ENCODE measurements around the gene AMN1.
"Not testable (repeated sequence)": the region's sequence is repeated elsewhere in the genome, so short reads cannot be mapped to it uniquely, and the experiment has no call there.

The AMN1 gene

GRCh38 chr12:31728917-31729640, at the start of gene AMN1:
TSS of gene AMN1 (minus strand) at chr12:31729021. CDS start at chr12:31729008, 13 bp downstream.
- peak; percentile 99 for DNase-seq

DNA sequence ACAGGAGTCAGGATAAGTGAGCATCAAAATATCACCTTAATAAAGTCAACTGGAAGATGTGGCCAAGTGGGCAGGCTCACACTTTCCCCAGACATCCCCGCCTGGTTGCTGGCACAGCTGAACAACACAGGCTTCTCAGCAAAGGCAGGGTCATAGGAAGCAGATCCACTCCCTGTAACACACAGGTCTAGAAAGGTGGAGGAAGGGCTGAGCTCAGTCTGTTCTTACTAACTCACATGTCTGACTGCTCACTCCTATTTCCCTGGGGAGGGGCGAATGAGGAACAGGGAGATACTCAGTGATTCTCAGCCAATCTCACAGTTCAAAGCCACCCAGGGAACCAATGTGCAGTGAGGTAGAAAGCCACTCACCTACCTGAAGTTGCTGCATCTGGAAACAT, 45.0 kb upstream of the AMN1 start:
- DNase-seq, result no peak

- peak; percentile 38 for DNase-seq
Measured at GRCh38 chr12:31773223-31773750, 44.5 kb upstream of the AMN1 start.

DNA sequence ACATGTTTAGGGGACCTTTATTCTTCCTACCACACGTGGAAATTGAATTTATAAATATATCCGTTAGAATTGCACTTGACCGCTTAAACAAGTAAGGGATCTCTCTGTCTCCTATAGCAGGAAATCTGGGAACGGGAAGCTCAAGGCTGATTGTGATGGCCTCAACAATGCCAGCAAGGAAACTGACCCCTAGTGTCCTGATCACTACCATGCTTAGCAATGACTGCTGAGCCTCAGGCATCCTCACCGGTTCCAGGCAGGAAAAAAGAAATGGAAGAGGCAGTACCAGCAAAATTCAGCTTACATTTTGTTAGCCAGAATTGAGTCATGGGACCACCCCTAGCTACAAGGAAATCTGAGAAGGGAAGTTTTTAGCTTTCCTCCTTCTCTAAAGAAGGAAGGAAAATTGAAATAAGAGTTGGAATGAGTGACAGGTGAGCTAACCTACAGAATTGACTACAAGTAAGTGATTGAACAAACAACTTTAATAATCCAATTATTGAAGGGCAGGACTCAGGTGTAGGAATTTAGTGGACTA, 43.9 kb upstream of the AMN1 start:
- DNase-seq, result peak; percentile 19

- DNase-seq, result no peak
Measured at GRCh38 chr12:31772186-31772585, 43.4 kb upstream of the AMN1 start.

DNA sequence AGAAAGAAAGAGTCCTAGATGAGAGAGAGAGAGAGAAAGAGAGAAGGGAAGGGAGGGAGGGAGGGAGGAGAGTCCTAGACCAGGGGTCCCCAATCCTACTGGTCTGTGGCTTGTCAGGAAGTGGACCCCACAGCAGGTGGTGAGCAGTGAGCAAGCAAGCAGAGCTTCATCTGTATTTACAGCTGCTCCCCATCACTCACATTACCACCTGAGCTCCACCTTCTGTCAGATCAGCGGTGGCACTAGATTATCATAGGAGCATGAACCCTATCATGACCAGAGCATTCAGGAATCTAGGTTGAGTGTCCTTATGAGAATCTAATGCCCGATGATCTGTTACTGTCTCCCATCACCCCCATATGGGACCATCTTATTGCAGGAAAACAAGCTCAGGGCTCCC, 39.2 kb upstream of the AMN1 start:
- DNase-seq, result peak; percentile 27

DNA sequence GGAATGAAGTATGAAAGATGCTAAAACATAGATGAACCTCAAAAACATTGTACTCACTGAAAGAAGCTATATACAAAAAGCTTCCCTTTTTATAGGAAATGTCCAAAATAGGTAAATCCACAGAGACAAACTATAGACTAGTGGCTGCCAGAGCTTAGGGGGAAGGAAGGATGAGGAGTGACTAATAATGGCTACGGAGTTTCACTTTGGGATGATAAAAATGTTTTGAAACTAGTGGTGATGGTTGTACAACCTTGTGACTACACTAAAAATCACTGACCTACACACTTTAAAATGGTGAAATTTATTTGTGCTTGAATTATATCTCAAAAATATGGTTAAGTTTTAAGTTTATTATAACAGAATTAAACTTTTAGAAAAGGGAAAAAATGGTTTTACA, 37.1 kb upstream of the AMN1 start:
- no peak for DNase-seq

DNA sequence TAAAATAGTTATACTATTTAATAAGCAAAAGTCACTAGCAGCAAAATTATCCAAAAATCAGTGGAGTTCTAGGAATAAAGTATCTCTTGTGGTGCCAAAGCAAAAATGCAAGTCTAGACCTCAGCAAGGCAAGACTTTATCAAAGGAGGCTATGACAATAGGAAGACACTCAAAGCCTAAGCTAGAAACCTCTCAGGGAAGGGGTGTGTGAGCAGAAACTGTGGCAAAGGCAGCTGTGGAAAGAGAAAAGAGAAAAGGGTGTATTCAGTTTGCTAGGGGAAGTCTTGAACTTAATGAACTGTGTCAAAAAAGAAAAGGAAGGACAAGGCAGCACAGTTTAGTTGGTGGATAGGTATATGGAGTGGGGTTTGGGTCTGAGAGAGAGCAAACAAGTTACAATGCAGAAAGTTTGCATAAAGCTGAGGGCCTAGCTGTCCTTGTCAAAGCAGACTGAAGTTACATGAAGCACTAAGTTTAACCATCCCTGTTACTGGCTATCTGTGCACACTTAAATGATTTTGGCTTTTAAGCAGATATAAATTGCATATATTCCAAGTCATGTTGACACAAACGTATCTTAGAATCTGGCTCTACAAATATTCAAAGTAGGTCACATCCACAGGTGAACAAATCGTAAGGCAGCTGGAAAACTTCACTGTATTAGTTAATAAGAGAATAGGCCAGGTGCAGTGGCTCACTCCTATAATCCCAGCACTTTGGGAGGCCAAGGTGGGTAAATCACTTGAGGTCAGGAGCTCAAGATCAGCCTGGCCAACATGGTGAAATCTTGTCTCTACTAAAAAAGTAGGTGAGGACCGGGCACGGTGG, 31.0 kb upstream of the AMN1 start:
- no peak for DNase-seq

GRCh38 chr12:31758297-31758696, 29.5 kb upstream of the AMN1 start:
- not testable (repeated sequence) for DNase-seq

GRCh38 chr12:31756977-31757420, 28.2 kb upstream of the AMN1 start:
- no peak for DNase-seq

DNA sequence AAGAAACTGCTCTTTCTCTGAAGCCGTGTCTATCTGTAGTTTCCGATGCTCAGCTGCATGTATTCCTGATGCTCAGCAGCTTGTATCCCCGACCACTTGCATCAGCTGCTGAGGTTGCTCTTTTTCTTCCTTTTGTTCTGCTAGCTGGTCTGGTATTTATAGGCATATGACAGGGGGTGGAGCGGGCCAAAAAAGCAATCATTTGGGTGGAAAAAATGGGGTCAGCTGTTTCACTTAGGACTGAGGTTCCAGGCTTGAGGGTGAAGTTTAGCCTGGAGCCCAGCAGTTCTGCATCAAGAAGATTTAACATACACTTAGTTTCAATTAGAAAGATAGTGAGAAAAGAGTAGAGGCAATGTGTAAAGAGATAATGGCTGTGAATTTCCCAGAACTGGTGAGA, 23.6 kb upstream of the AMN1 start:
- DNase-seq, result no peak

DNA sequence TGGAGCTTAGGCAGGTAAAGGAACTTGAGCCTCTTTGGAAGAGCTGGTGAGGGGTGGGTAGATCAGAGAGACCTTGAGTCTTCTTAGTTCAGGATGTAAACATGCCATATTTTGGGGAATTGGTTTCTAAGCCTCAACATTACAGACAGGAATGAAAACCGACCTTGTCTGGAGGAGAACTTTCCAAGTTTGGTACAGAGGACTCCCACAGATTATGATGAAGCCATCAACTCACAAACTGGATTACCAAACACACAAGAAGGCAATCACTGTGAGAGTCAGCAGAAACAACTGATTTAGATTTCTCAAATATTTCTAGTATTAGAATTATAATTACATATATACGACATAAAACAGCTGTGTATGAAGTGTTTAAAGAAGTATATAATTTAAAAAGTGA, 22.3 kb upstream of the AMN1 start:
- DNase-seq, result no peak

GRCh38 chr12:31750747-31751039, 21.9 kb upstream of the AMN1 start:
- no peak for DNase-seq

- peak; percentile 98 for DNase-seq
Measured at GRCh38 chr12:31749024-31749704, 20.3 kb upstream of the AMN1 start.

- no peak for DNase-seq
Measured at GRCh38 chr12:31745242-31745641, 16.4 kb upstream of the AMN1 start.

GRCh38 chr12:31744363-31744762, 15.5 kb upstream of the AMN1 start:
- DNase-seq, result not testable (repeated sequence)

GRCh38 chr12:31742891-31743290, 14.1 kb upstream of the AMN1 start:
- no peak for DNase-seq

DNA sequence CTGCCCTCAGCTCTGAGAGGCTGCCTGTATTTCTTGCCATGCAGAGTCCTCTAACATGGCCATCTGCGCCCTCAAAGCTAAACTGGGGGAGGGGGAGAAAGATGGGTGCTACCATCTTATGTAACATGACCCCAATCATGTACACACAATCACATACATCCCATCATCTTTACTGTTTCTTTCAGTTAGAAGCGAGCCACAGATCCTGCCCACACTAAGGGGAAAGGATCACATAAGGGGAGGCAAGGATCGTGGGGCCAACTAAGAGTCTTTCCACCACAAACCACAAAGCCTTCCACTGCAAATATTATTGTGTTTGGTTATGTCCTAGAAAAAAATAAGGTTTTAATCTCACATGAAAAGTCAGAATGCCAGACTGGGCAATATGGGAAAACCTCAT, 11.8 kb upstream of the AMN1 start:
- no peak for DNase-seq

GRCh38 chr12:31737763-31738162, 8.9 kb upstream of the AMN1 start:
- no peak for DNase-seq

DNA sequence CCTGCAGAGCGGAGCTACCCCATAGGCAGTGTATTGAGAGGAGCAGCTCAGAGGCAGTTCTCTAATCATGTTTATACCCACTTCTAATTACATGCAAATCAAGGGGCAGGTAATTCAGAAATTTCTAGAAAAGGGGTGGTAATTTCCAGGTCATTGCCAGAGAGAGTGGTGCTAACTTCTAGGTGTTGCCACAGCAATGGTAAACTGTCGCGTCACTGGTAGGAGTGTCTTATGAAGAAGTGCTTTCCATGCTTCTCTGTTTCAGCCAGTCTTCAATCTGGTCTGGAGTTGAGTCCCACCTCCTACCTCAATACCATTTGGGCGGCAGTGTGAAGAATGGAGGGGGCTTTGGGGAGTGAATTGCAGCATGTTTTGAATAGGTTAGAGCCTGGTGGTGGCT, 8.5 kb upstream of the AMN1 start:
- no peak for DNase-seq

DNA sequence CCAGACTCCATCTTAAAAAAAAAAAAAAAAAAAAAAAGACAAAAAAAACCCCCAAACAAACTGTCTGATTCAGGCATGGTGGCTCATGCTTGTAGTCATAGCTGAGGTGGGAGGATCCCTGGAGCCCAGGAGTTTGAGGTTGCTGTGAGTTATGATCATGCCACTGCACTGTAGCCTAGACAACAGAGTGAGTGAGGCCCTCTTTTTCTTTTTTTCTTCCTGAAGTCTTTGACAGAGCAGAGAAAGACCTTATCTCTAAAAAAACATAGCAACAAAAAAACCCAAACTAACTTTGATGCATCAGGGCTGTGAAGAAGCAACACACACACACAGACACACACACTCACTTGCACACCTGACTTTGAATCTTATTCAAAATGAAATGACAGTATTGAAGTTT, 7.7 kb upstream of the AMN1 start:
- DNase-seq, result no peak

GRCh38 chr12:31733549-31734432, 5.0 kb upstream of the AMN1 start:
- DNase-seq, result not testable (repeated sequence)
